Stomach (tissue), 4 donors: ENCODE results near the gene PIPOX.

Source experiments
- EP300 ChIP-seq: sonication (generic); formaldehyde crosslinking; IDR thresholded peaks from one replicate; pipeline ENCODE4 v1.6.1; 2017; ENCODE audit warnings: antibody characterized with exemption
- POLR2A ChIP-seq, 4 donors: fragments of 450-650 bp; IDR thresholded peaks; one replicate each; pipeline ENCODE4 v1.6.1; 2016; ENCODE audit warnings: antibody characterized with exemption in 4 of 4, control low read depth in 2 of 4, mild to moderate bottlenecking in 1 of 4, moderate library complexity in 1 of 4
- POLR2AphosphoS5 ChIP-seq, 3 donors: sonication (generic); formaldehyde crosslinking; IDR thresholded peaks; one replicate each; pipeline ENCODE4 v1.6.1; 2016; ENCODE audit warnings: antibody characterized with exemption in 3 of 3
- TF ChIP-seq, protein P1 (sequence below), 7 experiments: fragments of 450-650 bp in 4 of 7; fragments of 200-600 bp in 3 of 7; sonication (generic) in 3 of 7; IDR thresholded peaks; one replicate each; pipeline ENCODE4 v1.5.1; 2016 to 2019; ENCODE audit warnings: antibody characterized with exemption in 7 of 7, control low read depth in 2 of 7, mild to moderate bottlenecking in 1 of 7

DNA sequence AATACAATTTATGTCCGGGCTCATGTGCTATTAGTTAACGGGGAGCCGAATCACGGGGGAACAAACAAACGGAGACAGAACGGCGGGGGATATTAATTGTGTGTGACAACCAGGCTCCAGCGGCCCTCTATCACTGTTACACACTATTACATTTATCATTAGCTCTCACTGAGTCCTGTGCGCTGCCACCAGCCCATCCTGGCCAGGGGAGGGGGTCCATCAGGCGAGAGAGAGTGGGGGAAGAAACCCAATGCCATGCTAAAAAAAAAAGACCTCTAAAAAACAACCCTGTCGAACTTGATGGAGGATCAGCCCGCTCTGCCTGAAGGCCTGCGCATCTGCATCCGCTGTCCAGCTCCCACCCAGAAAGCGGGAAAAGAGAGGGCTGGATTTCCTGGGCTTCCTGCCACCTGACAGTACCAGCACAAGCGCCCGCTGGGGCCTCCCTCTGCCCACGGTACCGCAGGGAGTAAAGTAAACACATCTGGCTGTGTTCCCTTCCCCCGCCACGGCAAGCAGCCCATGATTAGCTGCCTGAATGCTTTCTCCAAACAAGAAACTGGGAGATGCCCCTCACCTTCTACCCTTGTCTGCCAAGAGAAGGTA lies 41.7 kb downstream of the PIPOX start:
- TF ChIP-seq, protein P1, sequence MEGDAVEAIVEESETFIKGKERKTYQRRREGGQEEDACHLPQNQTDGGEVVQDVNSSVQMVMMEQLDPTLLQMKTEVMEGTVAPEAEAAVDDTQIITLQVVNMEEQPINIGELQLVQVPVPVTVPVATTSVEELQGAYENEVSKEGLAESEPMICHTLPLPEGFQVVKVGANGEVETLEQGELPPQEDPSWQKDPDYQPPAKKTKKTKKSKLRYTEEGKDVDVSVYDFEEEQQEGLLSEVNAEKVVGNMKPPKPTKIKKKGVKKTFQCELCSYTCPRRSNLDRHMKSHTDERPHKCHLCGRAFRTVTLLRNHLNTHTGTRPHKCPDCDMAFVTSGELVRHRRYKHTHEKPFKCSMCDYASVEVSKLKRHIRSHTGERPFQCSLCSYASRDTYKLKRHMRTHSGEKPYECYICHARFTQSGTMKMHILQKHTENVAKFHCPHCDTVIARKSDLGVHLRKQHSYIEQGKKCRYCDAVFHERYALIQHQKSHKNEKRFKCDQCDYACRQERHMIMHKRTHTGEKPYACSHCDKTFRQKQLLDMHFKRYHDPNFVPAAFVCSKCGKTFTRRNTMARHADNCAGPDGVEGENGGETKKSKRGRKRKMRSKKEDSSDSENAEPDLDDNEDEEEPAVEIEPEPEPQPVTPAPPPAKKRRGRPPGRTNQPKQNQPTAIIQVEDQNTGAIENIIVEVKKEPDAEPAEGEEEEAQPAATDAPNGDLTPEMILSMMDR (IDR thresholded peaks at IDR 0.05), result no peak
- TF ChIP-seq POLR2A (IDR thresholded peaks at IDR 0.05), result no peak
- no peak for TF ChIP-seq EP300
- TF ChIP-seq POLR2AphosphoS5 (IDR thresholded peaks at IDR 0.05), result no peak
